Esophagus (tissue), 2 donors: ENCODE data around the gene C16orf86. TPM values are rescaled to one million over a fixed set of nuclear protein-coding genes. Genes with fewer than 3 reads are reported as not detected.

Experiments
- H3K27ac ChIP-seq, 2 donors: one replicate each; pipeline ENCODE4 v1.5.1; 2013; ENCODE audit warnings: low read depth in 2 of 2, mild to moderate bottlenecking in 2 of 2, inconsistent platforms in 1 of 2, low read length in 1 of 2, moderate library complexity in 1 of 2
- H3K27me3 ChIP-seq, 2 donors: one replicate each; pipeline ENCODE4 v1.6.1; 2013; ENCODE audit warnings: low read length in 2 of 2, control low read depth in 1 of 2, mild to moderate bottlenecking in 1 of 2; ENCODE audit not compliant: insufficient read depth in 2 of 2, control insufficient read depth in 1 of 2
- H3K36me3 ChIP-seq, 2 donors: one replicate each; pipeline ENCODE4 v1.6.1; 2013; ENCODE audit warnings: low read length in 1 of 2; ENCODE audit not compliant: control insufficient read depth in 2 of 2, insufficient read depth in 2 of 2
- H3K4me1 ChIP-seq, 2 donors: one replicate each; pipeline ENCODE4 v1.6.1; 2013; ENCODE audit warnings: low read length in 1 of 2; ENCODE audit not compliant: control insufficient read depth in 2 of 2, insufficient read depth in 2 of 2
- H3K4me3 ChIP-seq, 2 donors: one replicate each; pipeline ENCODE4 v1.5.1; 2013; ENCODE audit warnings: low read length in 2 of 2, mild to moderate bottlenecking in 2 of 2, low read depth in 1 of 2, moderate library complexity in 1 of 2
- H3K9me3 ChIP-seq, 2 donors: one replicate each; pipeline ENCODE4 v1.6.1; 2013; ENCODE audit warnings: mild to moderate bottlenecking in 2 of 2, low read depth in 1 of 2, low read length in 1 of 2, moderate library complexity in 1 of 2; ENCODE audit not compliant: control insufficient read depth in 2 of 2, insufficient read depth in 1 of 2
- WGBS, 2 donors: extraction: QIAGEN DNeasy Blood & Tissue Kit; methylation state at CpG; one replicate each; pipeline ENCODE4 v1.1.7; 2013; 5-methylcytosine and 5-hydroxymethylcytosine counted together
- polyA plus RNA-seq, 2 donors: library from polyadenylated mRNA; stranded (reverse); fragments of 200-250 nt; gene quantifications; one replicate each; pipeline ENCODE4 v1.2.3, GENCODE V29; 2013
- donor health status: healthy with polysubstance abuse.
- donor health status: Bipolar disorder and iron deficiency.

Gene C16orf86
- polyA plus RNA-seq, 2 donors = 1.8 to 2.0 TPM

GRCh38 chr16:67672739-67673662 lies 6.4 kb downstream of the C16orf86 start:
- Histone ChIP-seq H3K9me3 (no peaks in the 10 kb centered on the region), H3K27me3 (no peaks in the 10 kb centered on the region), H3K36me3 (peaks cover 0 to 14% of the 10 kb centered on the region in 2 donors), H3K4me3 (no peak overlapping the region), H3K4me1 (peaks cover 8 to 28% of the 10 kb centered on the region in 2 donors), H3K27ac (peak overlapping the region; percentile 69 to 88)
- 53 to 55% methylated on average over 13 of the region's 13 CpGs for WGBS, 2 donors

GRCh38 chr16:67673712-67674580 lies 7.3 kb downstream of the C16orf86 start:
- WGBS, 2 donors = 42 to 49% methylated on average over 21 of the region's 21 CpGs
- Histone ChIP-seq H3K4me3 (no peak overlapping the region), H3K27me3 (no peaks in the 10 kb centered on the region), H3K9me3 (no peaks in the 10 kb centered on the region), H3K36me3 (peaks cover 0 to 14% of the 10 kb centered on the region in 2 donors), H3K4me1 (peaks cover 4 to 28% of the 10 kb centered on the region in 2 donors), H3K27ac (peak overlapping the region; percentile 69 to 88)

- H3K36me3 ChIP-seq = peaks cover 0 to 14% of the 10 kb centered on the region in 2 donors
- WGBS, 2 donors = 94 to 95% methylated on average over 28 of the region's 28 CpGs
Observed at GRCh38 chr16:67674851-67675578, 8.4 kb downstream of the C16orf86 start.

GRCh38 chr16:67675579-67675935 lies 8.9 kb downstream of the C16orf86 start:
- no peak overlapping the region for H3K27ac ChIP-seq
- no peak overlapping the region for H3K4me3 ChIP-seq
- H3K27me3 ChIP-seq = no peaks in the 10 kb centered on the region
- no peaks in the 10 kb centered on the region for H3K9me3 ChIP-seq
- H3K36me3 ChIP-seq = peaks cover 0 to 14% of the 10 kb centered on the region in 2 donors
- 95 to 98% methylated on average over 17 of the region's 17 CpGs for WGBS, 2 donors
- H3K4me1 ChIP-seq = peaks cover 4 to 28% of the 10 kb centered on the region in 2 donors

More at GRCh38 chr16:67674851-67675578, 8.4 kb downstream of the C16orf86 start:
- H3K4me1 ChIP-seq = peaks cover 4 to 28% of the 10 kb centered on the region in 2 donors
- H3K27me3 ChIP-seq = no peaks in the 10 kb centered on the region
- no peaks in the 10 kb centered on the region for H3K9me3 ChIP-seq
- H3K4me3 ChIP-seq = no peak overlapping the region
- H3K27ac ChIP-seq = peak overlapping the region; percentile 69 to 88

- Histone ChIP-seq H3K36me3 (peaks cover 0 to 14% of the 10 kb centered on the region in 2 donors), H3K4me3 (no peak overlapping the region), H3K4me1 (peaks cover 4 to 28% of the 10 kb centered on the region in 2 donors), H3K9me3 (no peaks in the 10 kb centered on the region), H3K27me3 (no peaks in the 10 kb centered on the region), H3K27ac (peak overlapping the region; percentile 56 to 76)
- WGBS, 2 donors = 93 to 97% methylated on average over 7 of the region's 7 CpGs
Observed at GRCh38 chr16:67675999-67676398, 9.4 kb downstream of the C16orf86 start.

GRCh38 chr16:67676516-67676915 lies 9.9 kb downstream of the C16orf86 start:
- Histone ChIP-seq H3K27ac (peak overlapping the region; percentile 81 to 86), H3K4me1 (peaks cover 4 to 28% of the 10 kb centered on the region in 2 donors), H3K27me3 (no peaks in the 10 kb centered on the region), H3K4me3 (no peak overlapping the region), H3K9me3 (no peaks in the 10 kb centered on the region), H3K36me3 (peaks cover 0 to 14% of the 10 kb centered on the region in 2 donors)
- WGBS, 2 donors = 45 to 70% methylated on average over 4 of the region's 4 CpGs

GRCh38 chr16:67676939-67677338 lies 10.3 kb downstream of the C16orf86 start:
- 55 to 67% methylated on average over 8 of the region's 8 CpGs for WGBS, 2 donors
- no peaks in the 10 kb centered on the region for H3K9me3 ChIP-seq
- H3K4me1 ChIP-seq = peaks cover 4 to 28% of the 10 kb centered on the region in 2 donors
- H3K36me3 ChIP-seq = peaks cover 0 to 14% of the 10 kb centered on the region in 2 donors
- H3K27me3 ChIP-seq = no peaks in the 10 kb centered on the region
- H3K27ac ChIP-seq = peak overlapping the region; percentile 81 to 86
- no peak overlapping the region for H3K4me3 ChIP-seq

- no peaks in the 10 kb centered on the region for H3K27me3 ChIP-seq
- 97 to 100% methylated on average over 1 of the region's 1 CpG for WGBS, 2 donors
- no peak overlapping the region for H3K4me3 ChIP-seq
- peaks cover 4 to 28% of the 10 kb centered on the region in 2 donors for H3K4me1 ChIP-seq
- peaks cover 0 to 14% of the 10 kb centered on the region in 2 donors for H3K36me3 ChIP-seq
- H3K27ac ChIP-seq = peak overlapping the region; percentile 81 to 86
- no peaks in the 10 kb centered on the region for H3K9me3 ChIP-seq
Observed at GRCh38 chr16:67677712-67678111, 11.1 kb downstream of the C16orf86 start.
